ENCODE data around the gene GTSE1.

The GTSE1 gene

DNA sequence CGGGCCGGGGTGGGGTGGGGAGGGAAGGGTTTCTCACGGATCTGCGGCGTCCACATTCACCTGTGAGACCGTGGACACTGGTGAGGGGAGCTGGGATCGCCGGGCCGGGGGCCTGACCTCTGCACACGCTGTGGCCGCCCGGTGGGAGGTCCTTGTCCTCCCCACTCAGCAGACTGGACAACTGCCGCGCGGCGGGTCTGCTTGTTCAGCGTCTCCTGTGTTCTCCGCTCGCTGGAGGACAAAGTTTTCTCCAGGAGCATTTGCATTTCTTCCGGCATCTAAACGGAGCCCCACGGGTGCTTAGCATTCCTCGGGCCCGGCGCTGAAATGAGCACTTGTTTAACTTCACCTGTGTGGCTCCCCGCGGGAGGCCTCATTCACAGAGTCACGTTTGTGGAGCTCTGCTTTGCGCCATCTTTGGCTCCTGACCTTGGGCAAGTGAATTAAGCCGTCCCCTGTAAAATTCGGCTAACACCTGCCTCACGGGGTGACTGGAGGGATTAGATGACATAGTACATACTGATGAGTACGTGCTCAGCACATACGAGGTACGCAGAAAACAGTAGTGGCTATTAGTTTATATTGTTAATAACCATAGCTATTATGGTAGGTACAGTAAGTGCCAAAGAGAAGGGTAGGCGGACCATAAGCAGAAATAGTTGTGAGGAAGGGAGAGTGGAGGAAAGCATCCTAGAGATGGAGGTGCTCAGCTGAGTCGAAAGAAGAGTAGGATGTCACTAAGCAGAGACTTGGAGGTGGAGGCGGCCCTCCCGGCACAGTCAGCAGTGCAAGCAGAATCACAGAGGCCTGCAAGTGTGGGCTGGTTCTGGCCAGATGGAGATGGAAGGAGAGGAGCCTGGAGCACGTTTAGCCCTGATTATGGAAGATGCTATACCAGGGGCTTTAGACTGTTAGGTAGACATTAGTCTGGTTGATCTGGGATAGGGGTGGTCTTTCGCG, 39.7 kb downstream of the GTSE1 start:
- Histone ChIP-seq H3K36me3 (replicated peaks) (peaks cover 62% of the 10 kb centered on the region), H3K4me3 (peak overlapping the region; percentile 95), H3K4me1 (peaks cover 11% of the 10 kb centered on the region), H3K9me3 (no peaks in the 10 kb centered on the region; the same call in 1 of the 2 replicates), H3K27me3 (ENCODE audit: low read depth) (no peaks in the 10 kb centered on the region)
- peak; percentile 11 to 39 for DNase-seq (ENCODE audit: low spot score in 2 of 2)
- in situ Hi-C loops (cut with MboI; ENCODE audit: low sequenced_read_pairs) = no loop called here

DNA sequence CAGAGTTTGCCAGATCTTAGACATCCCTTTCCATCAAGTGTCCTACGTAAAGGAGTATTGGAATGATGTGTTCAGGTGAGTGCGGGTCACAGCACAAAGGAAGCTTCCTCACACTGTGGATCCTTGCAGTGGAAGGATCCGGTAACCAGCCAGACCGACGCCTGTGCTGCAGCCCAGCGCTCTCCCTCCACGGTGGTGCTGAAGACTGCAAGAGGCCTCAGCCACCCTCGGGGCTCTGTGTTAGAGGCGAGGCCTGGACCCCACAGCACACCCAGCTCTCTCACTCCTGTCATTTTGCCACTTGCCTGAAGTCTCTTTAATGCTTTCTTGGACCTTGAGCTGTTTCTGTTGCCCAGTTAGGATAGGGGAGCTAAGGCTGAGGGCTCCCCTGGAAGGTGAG, 41.2 kb downstream of the GTSE1 start:
- Histone ChIP-seq H3K9me3 (no peaks in the 10 kb centered on the region; the same call in 1 of the 2 replicates), H3K4me1 (peaks cover 11% of the 10 kb centered on the region), H3K36me3 (replicated peaks) (peaks cover 66% of the 10 kb centered on the region), H3K4me3 (no peak overlapping the region), H3K27me3 (ENCODE audit: low read depth) (no peaks in the 10 kb centered on the region)
- in situ Hi-C loops (cut with MboI; ENCODE audit: low sequenced_read_pairs) = no loop called here
- DNase-seq (ENCODE audit: low spot score in 2 of 2) = no peak

DNA sequence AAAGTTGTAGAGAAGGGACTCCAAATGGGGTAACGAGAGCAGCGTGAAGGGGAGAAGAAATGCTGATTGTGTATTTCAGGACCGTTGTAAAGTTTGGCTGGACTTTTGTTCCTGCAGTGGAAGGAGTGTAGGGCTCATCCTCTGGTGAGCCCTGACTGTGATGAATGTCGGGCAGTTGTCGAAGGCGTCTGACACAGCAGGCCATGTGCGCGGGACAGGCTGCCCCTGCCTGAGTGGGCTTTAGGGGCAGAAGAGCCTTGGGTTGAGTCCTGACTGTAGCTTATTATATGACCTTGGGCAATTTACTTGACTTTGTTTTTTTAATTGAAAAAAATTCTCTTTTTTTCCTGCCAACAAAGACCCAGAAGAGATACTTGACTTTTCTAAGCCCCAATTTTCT, 42.0 kb downstream of the GTSE1 start:
- H3K36me3 ChIP-seq (replicated peaks) = peaks cover 69% of the 10 kb centered on the region
- H3K9me3 ChIP-seq = no peaks in the 10 kb centered on the region; the same call in 1 of the 2 replicates
- DNase-seq (ENCODE audit: low spot score in 2 of 2) = no peak
- in situ Hi-C loops (cut with MboI; ENCODE audit: low sequenced_read_pairs) = no loop called here
- no peak overlapping the region for H3K4me3 ChIP-seq
- no peaks in the 10 kb centered on the region for H3K27me3 ChIP-seq (ENCODE audit: low read depth)
- H3K4me1 ChIP-seq = peaks cover 11% of the 10 kb centered on the region

DNA sequence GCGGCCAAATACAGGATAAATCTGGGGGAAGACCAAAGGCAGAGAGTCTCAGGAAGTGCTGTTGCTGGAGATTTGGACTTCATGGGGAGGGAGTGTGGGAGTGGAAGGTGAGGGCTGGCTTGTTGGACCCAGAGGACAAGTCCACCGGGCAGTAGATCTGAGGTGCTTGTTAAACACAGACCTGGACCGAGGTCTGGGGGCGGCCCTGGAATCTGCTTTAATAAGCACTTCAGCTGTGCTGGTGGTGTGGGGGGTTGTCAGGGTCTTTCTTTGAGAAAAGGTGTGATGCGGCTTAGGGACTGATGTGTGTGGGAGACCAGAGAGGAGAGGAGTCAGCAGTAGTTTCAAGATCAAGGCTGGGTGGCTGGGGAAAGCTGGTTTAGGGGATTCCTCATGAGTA, 43.3 kb downstream of the GTSE1 start:
- DNase-seq (ENCODE audit: low spot score in 2 of 2) = no peak
- in situ Hi-C loops (cut with MboI; ENCODE audit: low sequenced_read_pairs) = no loop called here
- Histone ChIP-seq H3K4me3 (no peak overlapping the region), H3K4me1 (peaks cover 9% of the 10 kb centered on the region), H3K9me3 (no peaks in the 10 kb centered on the region; the same call in 1 of the 2 replicates), H3K36me3 (replicated peaks) (peaks cover 83% of the 10 kb centered on the region), H3K27me3 (ENCODE audit: low read depth) (no peaks in the 10 kb centered on the region)

DNA sequence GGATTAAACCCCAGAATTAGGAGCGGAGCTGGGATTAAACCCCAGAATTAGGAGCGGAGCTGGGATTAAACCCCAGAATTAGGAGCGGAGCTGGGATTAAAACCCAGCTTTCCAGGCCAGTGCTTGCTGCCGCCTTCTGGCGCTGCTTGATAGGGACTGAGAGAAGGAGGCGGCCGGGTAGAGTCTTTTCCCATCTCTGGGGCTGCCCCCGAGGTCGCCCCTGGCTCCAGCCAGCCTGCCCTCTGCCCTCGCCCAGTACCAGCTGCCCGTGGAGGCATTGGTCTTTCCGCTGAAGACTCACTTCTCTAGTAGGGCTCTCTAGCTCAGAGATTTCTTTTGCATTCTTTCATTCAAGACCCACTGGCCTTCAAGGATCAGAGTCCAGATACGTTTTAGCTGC, 44.0 kb downstream of the GTSE1 start:
- no peak overlapping the region for H3K4me3 ChIP-seq
- no peak for DNase-seq (ENCODE audit: low spot score in 2 of 2)
- no peaks in the 10 kb centered on the region; the same call in 1 of the 2 replicates for H3K9me3 ChIP-seq
- in situ Hi-C loops (cut with MboI; ENCODE audit: low sequenced_read_pairs) = no loop called here
- H3K27me3 ChIP-seq (ENCODE audit: low read depth) = no peaks in the 10 kb centered on the region
- H3K4me1 ChIP-seq = peaks cover 8% of the 10 kb centered on the region
- H3K36me3 ChIP-seq (replicated peaks) = peaks cover 88% of the 10 kb centered on the region

DNA sequence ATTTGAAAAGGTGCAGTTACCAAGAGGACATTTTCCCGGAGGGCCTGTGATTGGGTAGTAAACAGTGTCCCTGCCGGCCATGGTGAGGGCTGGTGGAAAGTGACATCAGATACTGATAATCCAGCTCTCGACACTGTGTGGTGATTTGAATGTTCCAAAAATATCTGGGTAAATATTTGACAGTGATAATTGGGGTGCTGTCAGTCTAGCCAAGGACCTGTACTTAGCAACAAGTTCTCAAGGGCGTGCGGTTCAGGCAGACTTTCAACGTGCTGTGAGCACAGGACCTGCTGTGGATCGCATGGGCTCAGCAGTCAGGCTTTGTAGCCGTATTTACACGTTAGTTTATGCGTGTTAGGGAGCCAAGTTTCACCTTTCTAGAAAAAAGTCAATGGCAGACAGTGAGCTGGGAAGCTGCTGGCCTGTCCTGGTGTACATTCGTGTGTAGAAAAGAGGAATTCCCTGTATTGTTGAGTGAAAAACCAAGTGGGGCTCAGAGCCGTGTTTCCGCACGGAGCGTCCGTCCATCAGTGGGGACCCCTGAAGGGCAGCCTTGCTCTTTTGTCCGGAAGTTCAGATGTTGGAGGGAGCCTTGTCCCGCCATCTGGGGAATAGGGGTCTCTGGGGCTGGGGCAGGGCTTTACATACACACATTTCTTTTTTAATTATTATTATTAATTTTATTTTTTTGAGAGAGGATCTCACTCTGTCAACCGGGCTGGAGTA, 50.2 kb downstream of the GTSE1 start:
- H3K4me1 ChIP-seq = no peaks in the 10 kb centered on the region
- no peaks in the 10 kb centered on the region for H3K9me3 ChIP-seq
- no peaks in the 10 kb centered on the region for H3K27me3 ChIP-seq (ENCODE audit: low read depth)
- no peak overlapping the region for H3K4me3 ChIP-seq
- DNase-seq (ENCODE audit: low spot score in 2 of 2) = no peak
- in situ Hi-C loops (cut with MboI; ENCODE audit: low sequenced_read_pairs) = no loop called here
- H3K36me3 ChIP-seq (replicated peaks) = peaks cover 87% of the 10 kb centered on the region

DNA sequence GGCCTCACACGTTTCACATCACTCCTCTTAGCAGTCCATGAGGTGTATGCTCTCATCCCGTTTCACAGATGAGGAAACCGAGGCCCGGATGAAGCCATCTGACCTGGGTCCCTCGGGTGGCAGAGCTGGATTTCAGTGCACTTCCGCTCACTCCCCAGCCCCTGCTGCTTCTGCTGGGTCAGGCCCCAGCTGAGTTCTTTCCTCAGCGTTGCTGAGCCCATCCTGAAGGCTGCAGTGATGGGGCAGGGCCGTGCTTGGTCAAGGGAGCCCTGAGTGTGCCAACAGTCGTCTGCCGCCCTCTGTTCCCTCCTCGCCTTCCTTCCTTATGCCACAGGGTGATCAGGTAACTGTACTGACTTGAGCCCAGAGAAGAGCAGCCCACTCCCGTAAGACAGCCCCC, 51.0 kb downstream of the GTSE1 start:
- no peak for DNase-seq (ENCODE audit: low spot score in 2 of 2)
- H3K4me1 ChIP-seq = no peaks in the 10 kb centered on the region
- in situ Hi-C loops (cut with MboI; ENCODE audit: low sequenced_read_pairs) = no loop called here
- H3K4me3 ChIP-seq = no peak overlapping the region
- no peaks in the 10 kb centered on the region for H3K27me3 ChIP-seq (ENCODE audit: low read depth)
- no peaks in the 10 kb centered on the region for H3K9me3 ChIP-seq
- H3K36me3 ChIP-seq (replicated peaks) = peaks cover 87% of the 10 kb centered on the region

DNA sequence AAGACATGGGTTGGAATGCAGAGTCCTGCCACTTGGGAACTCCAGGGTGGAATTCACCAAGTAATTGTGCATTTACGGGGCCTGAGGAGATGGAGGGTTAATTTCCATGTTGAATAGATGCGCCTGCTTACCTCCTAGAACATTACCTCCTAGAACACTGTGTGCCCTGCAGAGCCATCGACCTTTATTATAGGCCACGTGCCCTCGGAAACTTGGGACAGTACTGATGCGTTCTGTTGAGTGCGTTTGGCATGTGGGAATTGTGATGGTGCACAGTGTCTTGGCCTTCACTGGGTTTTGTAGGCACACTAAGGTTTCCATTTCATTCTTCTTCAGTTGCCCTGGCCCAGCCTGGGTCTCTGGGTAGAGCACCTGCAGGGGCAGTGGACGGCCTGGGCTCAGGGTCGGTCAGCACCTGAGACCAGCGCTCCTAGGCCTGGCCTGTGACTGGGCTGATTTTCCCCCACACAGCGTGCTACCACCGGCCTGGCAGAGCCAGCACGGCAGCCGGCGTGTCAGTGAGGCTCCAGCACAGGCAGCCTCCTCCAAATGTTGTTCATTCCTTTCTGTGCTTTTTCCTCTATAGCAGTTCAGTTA, 51.5 kb downstream of the GTSE1 start:
- in situ Hi-C loops (cut with MboI; ENCODE audit: low sequenced_read_pairs) = no loop called here
- Histone ChIP-seq H3K4me1 (no peaks in the 10 kb centered on the region), H3K9me3 (no peaks in the 10 kb centered on the region), H3K27me3 (ENCODE audit: low read depth) (no peaks in the 10 kb centered on the region), H3K36me3 (replicated peaks) (peaks cover 90% of the 10 kb centered on the region), H3K4me3 (no peak overlapping the region)
- no peak for DNase-seq (ENCODE audit: low spot score in 2 of 2)

DNA sequence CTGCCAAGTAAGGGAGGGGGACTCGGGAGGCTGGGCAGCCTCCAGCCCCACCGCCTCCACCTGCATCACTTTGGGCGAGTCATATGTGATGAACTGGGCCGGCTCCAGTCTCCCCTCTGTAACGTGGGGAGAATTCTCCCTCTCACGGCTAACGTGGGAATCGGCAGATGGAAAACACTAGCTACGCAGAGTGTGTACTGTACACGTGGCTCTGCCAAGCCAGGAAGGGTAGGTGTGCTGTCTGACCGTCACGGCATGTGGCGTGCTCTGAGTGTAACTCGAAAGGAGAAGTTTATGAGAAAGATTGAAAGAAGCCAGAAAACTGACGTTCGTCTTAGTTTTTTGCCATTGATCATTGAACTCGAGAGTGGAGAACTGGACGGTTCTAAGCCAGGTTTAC, 52.6 kb downstream of the GTSE1 start:
- no peaks in the 10 kb centered on the region for H3K9me3 ChIP-seq
- H3K4me3 ChIP-seq = no peak overlapping the region
- peaks cover 89% of the 10 kb centered on the region for H3K36me3 ChIP-seq (replicated peaks)
- H3K4me1 ChIP-seq = no peaks in the 10 kb centered on the region
- in situ Hi-C loops (cut with MboI; ENCODE audit: low sequenced_read_pairs) = no loop called here
- H3K27me3 ChIP-seq (ENCODE audit: low read depth) = no peaks in the 10 kb centered on the region
- no peak for DNase-seq (ENCODE audit: low spot score in 2 of 2)

DNA sequence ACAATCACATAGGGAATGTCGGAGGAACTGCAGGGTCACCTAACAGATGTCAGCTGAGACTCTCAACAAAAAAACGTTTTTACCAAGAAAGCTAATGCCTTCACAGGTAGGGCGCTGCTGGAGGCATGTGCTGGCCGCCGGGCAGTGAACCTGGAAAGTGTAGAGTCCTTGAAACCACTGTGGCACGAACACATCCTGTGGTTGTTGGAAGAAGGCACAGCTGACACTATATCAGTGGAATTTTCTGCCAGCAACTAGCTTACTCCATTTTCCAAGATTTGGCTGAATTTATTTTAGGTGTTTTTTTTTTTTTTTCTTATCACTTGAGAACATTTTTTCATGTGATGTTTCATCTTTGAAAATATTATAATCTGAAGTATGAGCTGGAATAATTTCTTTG, 53.0 kb downstream of the GTSE1 start:
- Histone ChIP-seq H3K4me3 (no peak overlapping the region), H3K4me1 (no peaks in the 10 kb centered on the region), H3K36me3 (replicated peaks) (peaks cover 89% of the 10 kb centered on the region), H3K27me3 (ENCODE audit: low read depth) (no peaks in the 10 kb centered on the region), H3K9me3 (no peaks in the 10 kb centered on the region)
- in situ Hi-C loops (cut with MboI; ENCODE audit: low sequenced_read_pairs) = no loop called here
- DNase-seq (ENCODE audit: low spot score in 2 of 2) = no peak

DNA sequence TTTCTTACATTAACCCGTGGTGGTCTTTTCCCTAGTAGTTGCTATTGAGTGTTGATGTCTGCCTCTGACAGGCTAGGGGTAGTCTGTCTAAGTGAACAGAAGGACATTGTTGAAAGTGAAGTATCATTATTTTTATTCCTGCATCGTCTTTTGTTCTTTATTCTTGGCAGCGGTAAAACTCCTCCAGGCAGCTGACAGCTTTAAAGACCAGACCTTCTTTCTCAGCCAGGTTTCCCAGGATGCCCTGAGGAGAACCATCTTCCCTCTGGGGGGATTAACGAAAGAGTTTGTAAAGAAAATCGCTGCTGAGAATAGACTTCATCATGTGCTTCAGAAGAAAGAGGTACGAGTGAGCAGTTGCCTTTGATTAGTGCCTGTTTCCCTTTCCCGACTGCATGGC, 53.5 kb downstream of the GTSE1 start:
- no peaks in the 10 kb centered on the region for H3K27me3 ChIP-seq (ENCODE audit: low read depth)
- peaks cover 89% of the 10 kb centered on the region for H3K36me3 ChIP-seq (replicated peaks)
- DNase-seq (ENCODE audit: low spot score in 2 of 2) = no peak
- in situ Hi-C loops (cut with MboI; ENCODE audit: low sequenced_read_pairs) = no loop called here
- no peak overlapping the region for H3K4me3 ChIP-seq
- no peaks in the 10 kb centered on the region for H3K9me3 ChIP-seq
- H3K4me1 ChIP-seq = no peaks in the 10 kb centered on the region

DNA sequence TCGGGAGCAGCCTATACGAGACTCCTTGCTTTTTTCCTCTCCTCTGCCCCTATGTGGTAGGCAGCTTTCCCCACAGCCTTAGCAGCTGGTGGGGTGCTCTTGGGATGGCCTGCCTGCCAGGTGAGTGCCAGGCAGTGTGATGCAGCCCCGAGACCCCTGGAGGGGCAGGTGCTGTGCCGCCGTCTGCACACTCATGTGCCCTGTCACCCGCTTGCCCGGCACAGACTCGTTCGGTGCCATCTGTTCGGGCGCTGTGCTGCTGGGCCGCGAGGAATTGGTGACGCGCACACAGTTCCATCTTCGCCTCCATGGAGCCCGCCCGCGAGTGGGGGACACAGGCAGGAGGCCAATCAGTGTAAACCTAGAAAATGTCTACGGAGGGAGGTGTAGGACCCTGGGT, 54.0 kb downstream of the GTSE1 start:
- Histone ChIP-seq H3K36me3 (replicated peaks) (peaks cover 91% of the 10 kb centered on the region), H3K9me3 (no peaks in the 10 kb centered on the region), H3K4me1 (no peaks in the 10 kb centered on the region), H3K27me3 (ENCODE audit: low read depth) (no peaks in the 10 kb centered on the region), H3K4me3 (no peak overlapping the region)
- in situ Hi-C loops (cut with MboI; ENCODE audit: low sequenced_read_pairs) = no loop called here
- DNase-seq (ENCODE audit: low spot score in 2 of 2) = no peak

DNA sequence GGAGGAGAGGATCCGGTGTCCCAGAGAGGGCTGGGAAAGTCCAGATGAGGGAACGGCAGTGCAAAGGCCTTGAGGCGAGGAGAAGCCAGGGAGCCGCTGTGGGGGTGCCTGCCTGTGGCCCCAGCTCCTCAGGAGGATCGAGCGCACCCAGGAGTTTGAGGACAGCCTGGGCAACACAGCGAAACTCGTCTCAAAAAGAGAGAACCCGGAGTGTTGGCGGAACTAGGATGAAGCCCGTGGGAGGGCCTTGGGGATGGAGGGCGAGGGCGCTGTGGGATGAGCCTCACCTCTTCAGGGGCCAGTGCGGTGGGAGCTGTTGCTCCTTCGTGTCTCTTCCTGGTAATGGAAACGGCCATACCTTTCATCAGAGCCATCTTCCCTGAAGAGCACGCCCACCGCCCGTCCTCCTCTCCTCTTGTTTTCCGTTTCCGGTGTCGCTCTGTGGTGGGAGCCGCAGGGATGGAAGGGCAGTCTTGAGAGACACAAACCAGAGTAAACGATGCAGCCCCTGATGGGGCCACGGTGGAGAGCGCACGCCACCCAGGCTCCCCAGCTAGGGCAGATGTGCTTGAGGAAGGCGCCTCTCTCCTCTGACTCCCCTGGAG, 54.6 kb downstream of the GTSE1 start:
- peaks cover 92% of the 10 kb centered on the region for H3K36me3 ChIP-seq (replicated peaks)

More for the DNA sequence above, 54.6 kb downstream of the GTSE1 start:
- DNase-seq (ENCODE audit: low spot score in 2 of 2) = no peak
- in situ Hi-C loops (cut with MboI; ENCODE audit: low sequenced_read_pairs) = no loop called here
- Histone ChIP-seq H3K4me1 (no peaks in the 10 kb centered on the region), H3K9me3 (no peaks in the 10 kb centered on the region), H3K4me3 (no peak overlapping the region), H3K27me3 (ENCODE audit: low read depth) (no peaks in the 10 kb centered on the region)

All from HAP-1 (cell line).